GM12878 (cell line): ENCODE measurements around the gene CTNNBIP1. TPM values are rescaled to one million over a fixed set of nuclear protein-coding genes. Genes with fewer than 3 reads are reported as not detected.

ENCODE experiments used
- BACH1 ChIP-seq: fragments of 450-650 bp; IDR thresholded peaks from 2 replicates; pipeline ENCODE4 v1.6.1; 2017; ENCODE audit warnings: mild to moderate bottlenecking, borderline replicate concordance
- GATAD2B ChIP-seq: fragments of 450-650 bp; conservative IDR thresholded peaks from 2 replicates; pipeline ENCODE4 v1.6.1; 2017; ENCODE audit warnings: low read depth, mild to moderate bottlenecking, moderate library complexity
- IKZF1 ChIP-seq: fragments of 450-650 bp; conservative IDR thresholded peaks from 2 replicates; pipeline ENCODE4 v1.6.1; 2017; ENCODE audit warnings: antibody characterized with exemption, mild to moderate bottlenecking
- MTA2 ChIP-seq: fragments of 450-650 bp; IDR thresholded peaks from 2 replicates; pipeline ENCODE4 v1.6.1; 2016; ENCODE audit warnings: low read depth, mild to moderate bottlenecking, moderate library complexity
- ZNF384 ChIP-seq: IDR thresholded peaks from 2 replicates; pipeline ENCODE4 v1.6.1; 2012; ENCODE audit warnings: low read depth, mild to moderate bottlenecking, low read length, improper control_type of control experiment, borderline replicate concordance
- ZZZ3 ChIP-seq: IDR thresholded peaks from 2 replicates; pipeline ENCODE4 v1.6.1; 2011; ENCODE audit warnings: low read depth; ENCODE audit not compliant: control insufficient read depth, insufficient read length
- polyA plus RNA-seq, 11 experiments: library from polyadenylated mRNA; depleted of rRNA in 4 of 11; unstranded in 6 of 11; stranded (reverse) in 5 of 11; fragments of >200 nt; fragmentation: Nextera tagmentation in 4 of 11; fragmentation: Illumina TruSeq in 1 of 11; extraction: Ambion mirVana in 4 of 11; extraction: Trizol in 1 of 11; gene quantifications; 1 replicate in 1 of 11; 2 replicates in 10 of 11; pipeline versions ENCODE4 v1.2.1 to v1.2.3, GENCODE V29; 2011 to 2016; ENCODE audit warnings: inconsistent platforms in 2 of 11, missing spikeins in 2 of 11, low read depth in 1 of 11
- total RNA-seq, 4 experiments: library from RNA; depleted of rRNA in 3 of 4; stranded (reverse); fragments of >200 nt in 3 of 4; fragmentation: Illumina TruSeq in 1 of 4; extraction: Trizol in 1 of 4; gene quantifications; 2 replicates each; pipeline versions ENCODE4 v1.2.1 to v1.2.3, GENCODE V29; 2013 to 2021
- TF ChIP-seq, protein P1 (sequence below): fragments of 450-650 bp; IDR thresholded peaks from 2 replicates; pipeline ENCODE4 v1.6.1; 2017; ENCODE audit warnings: mild to moderate bottlenecking, low read depth, inconsistent platforms; ENCODE audit not compliant: poor library complexity, severe bottlenecking
- TF ChIP-seq, protein P2 (sequence below): fragments of 150-350 bp; IDR thresholded peaks from 2 replicates; pipeline ENCODE4 v1.6.1; 2014; ENCODE audit warnings: mild to moderate bottlenecking, low read depth, low read length
- TF ChIP-seq, protein P3 (sequence below): IDR thresholded peaks from 2 replicates; pipeline ENCODE4 v1.6.1; 2012; ENCODE audit warnings: low read length, inconsistent platforms
- TF ChIP-seq, protein P4 (sequence below): IDR thresholded peaks from 2 replicates; pipeline ENCODE4 v1.6.1; 2011; ENCODE audit warnings: borderline replicate concordance, low read depth, mild to moderate bottlenecking, moderate library complexity, mixed read lengths, low read length; ENCODE audit not compliant: insufficient read depth; ENCODE audit errors: extremely low read length

CTNNBIP1 gene
- total and polyA plus RNA-seq, 10 of the 15 experiments (the other 5 are each of a cell fraction or from before 2014, with no cell fraction given), result 0.42 to 31.8 (median 10.8) TPM

DNA sequence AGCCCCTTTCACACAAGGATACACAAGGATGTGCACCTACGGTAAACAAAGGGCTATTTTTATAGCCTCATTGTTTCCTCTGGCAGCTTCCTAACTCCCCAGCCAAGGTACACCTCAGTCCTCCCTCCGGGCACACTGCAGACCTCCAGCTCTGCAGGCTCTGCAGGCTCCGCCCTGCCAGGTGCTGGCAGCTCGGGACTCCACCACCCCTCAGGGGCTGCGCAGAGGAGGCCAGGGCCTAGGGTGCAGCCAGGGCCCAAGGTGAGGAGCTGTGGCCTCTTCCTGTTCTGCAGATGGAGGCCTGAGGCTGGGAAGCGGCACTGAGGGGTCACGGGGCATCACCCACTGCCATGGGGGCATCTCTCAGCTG, 66.5 kb downstream of the CTNNBIP1 start (continued):
- TF ChIP-seq, protein P1, sequence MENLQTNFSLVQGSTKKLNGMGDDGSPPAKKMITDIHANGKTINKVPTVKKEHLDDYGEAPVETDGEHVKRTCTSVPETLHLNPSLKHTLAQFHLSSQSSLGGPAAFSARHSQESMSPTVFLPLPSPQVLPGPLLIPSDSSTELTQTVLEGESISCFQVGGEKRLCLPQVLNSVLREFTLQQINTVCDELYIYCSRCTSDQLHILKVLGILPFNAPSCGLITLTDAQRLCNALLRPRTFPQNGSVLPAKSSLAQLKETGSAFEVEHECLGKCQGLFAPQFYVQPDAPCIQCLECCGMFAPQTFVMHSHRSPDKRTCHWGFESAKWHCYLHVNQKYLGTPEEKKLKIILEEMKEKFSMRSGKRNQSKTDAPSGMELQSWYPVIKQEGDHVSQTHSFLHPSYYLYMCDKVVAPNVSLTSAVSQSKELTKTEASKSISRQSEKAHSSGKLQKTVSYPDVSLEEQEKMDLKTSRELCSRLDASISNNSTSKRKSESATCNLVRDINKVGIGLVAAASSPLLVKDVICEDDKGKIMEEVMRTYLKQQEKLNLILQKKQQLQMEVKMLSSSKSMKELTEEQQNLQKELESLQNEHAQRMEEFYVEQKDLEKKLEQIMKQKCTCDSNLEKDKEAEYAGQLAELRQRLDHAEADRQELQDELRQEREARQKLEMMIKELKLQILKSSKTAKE, result no peak
- no peak for TF ChIP-seq MTA2
- TF ChIP-seq, protein P2, sequence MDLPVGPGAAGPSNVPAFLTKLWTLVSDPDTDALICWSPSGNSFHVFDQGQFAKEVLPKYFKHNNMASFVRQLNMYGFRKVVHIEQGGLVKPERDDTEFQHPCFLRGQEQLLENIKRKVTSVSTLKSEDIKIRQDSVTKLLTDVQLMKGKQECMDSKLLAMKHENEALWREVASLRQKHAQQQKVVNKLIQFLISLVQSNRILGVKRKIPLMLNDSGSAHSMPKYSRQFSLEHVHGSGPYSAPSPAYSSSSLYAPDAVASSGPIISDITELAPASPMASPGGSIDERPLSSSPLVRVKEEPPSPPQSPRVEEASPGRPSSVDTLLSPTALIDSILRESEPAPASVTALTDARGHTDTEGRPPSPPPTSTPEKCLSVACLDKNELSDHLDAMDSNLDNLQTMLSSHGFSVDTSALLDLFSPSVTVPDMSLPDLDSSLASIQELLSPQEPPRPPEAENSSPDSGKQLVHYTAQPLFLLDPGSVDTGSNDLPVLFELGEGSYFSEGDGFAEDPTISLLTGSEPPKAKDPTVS, result no peak
- TF ChIP-seq ZZZ3, result no peak
- no peak for TF ChIP-seq BACH1
- TF ChIP-seq ZNF384, result no peak
- TF ChIP-seq, protein P3, sequence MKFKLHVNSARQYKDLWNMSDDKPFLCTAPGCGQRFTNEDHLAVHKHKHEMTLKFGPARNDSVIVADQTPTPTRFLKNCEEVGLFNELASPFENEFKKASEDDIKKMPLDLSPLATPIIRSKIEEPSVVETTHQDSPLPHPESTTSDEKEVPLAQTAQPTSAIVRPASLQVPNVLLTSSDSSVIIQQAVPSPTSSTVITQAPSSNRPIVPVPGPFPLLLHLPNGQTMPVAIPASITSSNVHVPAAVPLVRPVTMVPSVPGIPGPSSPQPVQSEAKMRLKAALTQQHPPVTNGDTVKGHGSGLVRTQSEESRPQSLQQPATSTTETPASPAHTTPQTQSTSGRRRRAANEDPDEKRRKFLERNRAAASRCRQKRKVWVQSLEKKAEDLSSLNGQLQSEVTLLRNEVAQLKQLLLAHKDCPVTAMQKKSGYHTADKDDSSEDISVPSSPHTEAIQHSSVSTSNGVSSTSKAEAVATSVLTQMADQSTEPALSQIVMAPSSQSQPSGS, result no peak
- no peak for TF ChIP-seq IKZF1
- no peak for TF ChIP-seq GATAD2B
- TF ChIP-seq, protein P4, sequence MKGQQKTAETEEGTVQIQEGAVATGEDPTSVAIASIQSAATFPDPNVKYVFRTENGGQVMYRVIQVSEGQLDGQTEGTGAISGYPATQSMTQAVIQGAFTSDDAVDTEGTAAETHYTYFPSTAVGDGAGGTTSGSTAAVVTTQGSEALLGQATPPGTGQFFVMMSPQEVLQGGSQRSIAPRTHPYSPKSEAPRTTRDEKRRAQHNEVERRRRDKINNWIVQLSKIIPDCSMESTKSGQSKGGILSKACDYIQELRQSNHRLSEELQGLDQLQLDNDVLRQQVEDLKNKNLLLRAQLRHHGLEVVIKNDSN, result no peak
